Upper lobe of left lung (tissue), 6 donors: Measurements from ENCODE around the gene CFAP299. TPM values are rescaled to one million over a fixed set of nuclear protein-coding genes. Genes with fewer than 3 reads are reported as not detected.
"Not testable (repeated sequence)": the region's sequence is repeated elsewhere in the genome, so short reads cannot be mapped to it uniquely, and the experiment has no call there.

Experiments used
- ATAC-seq, 2 donors: fragments of 200-7000 bp; cut with Tn5 transposase; one replicate each; pipeline ENCODE4 v1.9.1; 2022; ENCODE audit warnings: mild to moderate bottlenecking in 2 of 2, moderate library complexity in 2 of 2; ENCODE audit not compliant: low FRiP score in 2 of 2
- DNase-seq, 2 donors: peaks; one replicate each; pipeline ENCODE4 v3.0.0-alpha.2; 2019 to 2020
- H3K27ac ChIP-seq, 4 donors: fragments of 200-600 bp; sonication (generic); one replicate each; pipeline ENCODE4 v1.5.1; 2016 to 2019
- H3K27me3 ChIP-seq, 4 donors: fragments of 200-600 bp; sonication (generic); one replicate each; pipeline ENCODE4 v1.5.1; 2017 to 2019
- H3K36me3 ChIP-seq, 4 donors: fragments of 200-600 bp; sonication (generic); one replicate each; pipeline ENCODE4 v1.5.1; 2016 to 2019
- H3K4me1 ChIP-seq, 4 donors: fragments of 200-600 bp; sonication (generic); one replicate each; pipeline ENCODE4 v1.5.1; 2018 to 2019
- H3K4me3 ChIP-seq, 4 donors: fragments of 200-600 bp; sonication (generic); one replicate each; pipeline ENCODE4 v1.5.1; 2017 to 2019; ENCODE audit warnings: mild to moderate bottlenecking in 2 of 4, moderate library complexity in 1 of 4
- H3K9me3 ChIP-seq, 4 donors: fragments of 200-600 bp; sonication (generic); one replicate each; pipeline ENCODE4 v1.5.1; 2018 to 2019
- CTCF ChIP-seq, 6 experiments: fragments of 450-650 bp in 4 of 6; fragments of 200-600 bp in 2 of 6; sonication (generic) in 2 of 6; IDR thresholded peaks; one replicate each; pipeline ENCODE4 v1.5.1; 2016 to 2019; ENCODE audit warnings: antibody characterized with exemption in 6 of 6
- EP300 ChIP-seq, 4 donors: sonication (generic); formaldehyde crosslinking; IDR thresholded peaks; one replicate each; pipeline ENCODE4 v1.5.1; 2017; ENCODE audit warnings: antibody characterized with exemption in 4 of 4, control low read depth in 2 of 4
- POLR2A ChIP-seq, 4 donors: fragments of 450-650 bp; IDR thresholded peaks; one replicate each; pipeline ENCODE4 v1.5.1; 2016 to 2017; ENCODE audit warnings: antibody characterized with exemption in 4 of 4, mild to moderate bottlenecking in 2 of 4
- POLR2AphosphoS5 ChIP-seq, 2 donors: sonication (generic); formaldehyde crosslinking; IDR thresholded peaks; one replicate each; pipeline ENCODE4 v1.5.1; 2017; ENCODE audit warnings: antibody characterized with exemption in 2 of 2
- WGBS, 2 donors: methylation state at CpG; one replicate each; pipeline ENCODE4 v1.1.5; 2017 to 2018; 5-methylcytosine and 5-hydroxymethylcytosine counted together
- total RNA-seq, 6 donors: library from RNA; depleted of rRNA in 4 of 6; stranded (reverse); fragments of >200 nt in 4 of 6; gene quantifications; one replicate each; pipeline versions ENCODE4 v1.1.0 to v1.2.1, GENCODE V29; 2016 to 2021
- donor health status: DM: no; HTN: no; CAD: no; lungs with moderate emphysema.
- donor health status: DM: no; HTN: yes; CAD: no; lungs with severe emphysema.

Gene CFAP299
- total RNA-seq, 6 donors from 2014 or later = 0.46 to 31.6 (median 3.9) TPM

GRCh38 chr4:80619070-80619674 is 283.6 kb downstream of the CFAP299 start:
- Histone ChIP-seq H3K27ac (no peak overlapping the region), H3K4me1 (no peaks in the 10 kb centered on the region), H3K36me3 (no peaks in the 10 kb centered on the region), H3K9me3 (peaks cover 0 to 4% (median 0%) of the 10 kb centered on the region in 4 donors), H3K4me3 (no peak overlapping the region), H3K27me3 (no peaks in the 10 kb centered on the region)
- 26 to 30% methylated on average over 1 of the region's 1 CpG for WGBS, 2 donors
- DNase-seq (no peak), ATAC-seq (no peak)
- no peak for TF ChIP-seq POLR2A (IDR thresholded peaks at IDR 0.05)
- peak in 2 of 6 experiments; percentile 11 to 15 for TF ChIP-seq CTCF (IDR thresholded peaks at IDR 0.05)

- H3K4me3 ChIP-seq = no peak overlapping the region
- no peaks in the 10 kb centered on the region for H3K27me3 ChIP-seq
- no peaks in the 10 kb centered on the region for H3K36me3 ChIP-seq
- H3K4me1 ChIP-seq = no peaks in the 10 kb centered on the region
- WGBS, 2 donors = 68 to 100% methylated on average over 1 of the region's 1 CpG
- H3K27ac ChIP-seq = no peak overlapping the region
- DNase-seq (no peak), ATAC-seq (no peak)
- H3K9me3 ChIP-seq = peaks cover 0 to 5% (median 1%) of the 10 kb centered on the region in 4 donors
- TF ChIP-seq CTCF (IDR thresholded peaks at IDR 0.05) = no peak
- no peak for TF ChIP-seq EP300 (IDR thresholded peaks at IDR 0.05)
- TF ChIP-seq POLR2AphosphoS5 (IDR thresholded peaks at IDR 0.05) = no peak
- no peak for TF ChIP-seq POLR2A (IDR thresholded peaks at IDR 0.05)
Measured at GRCh38 chr4:80631861-80632260, 296.3 kb downstream of the CFAP299 start.

- Histone ChIP-seq H3K27ac (no peak overlapping the region), H3K27me3 (no peaks in the 10 kb centered on the region), H3K36me3 (no peaks in the 10 kb centered on the region), H3K9me3 (no peaks in the 10 kb centered on the region), H3K4me1 (no peaks in the 10 kb centered on the region), H3K4me3 (no peak overlapping the region)
- 82 to 92% methylated on average over 2 of the region's 2 CpGs for WGBS, 2 donors
- TF ChIP-seq POLR2AphosphoS5 (IDR thresholded peaks at IDR 0.05) (no peak), EP300 (IDR thresholded peaks at IDR 0.05) (no peak), CTCF (IDR thresholded peaks at IDR 0.05) (no peak), POLR2A (IDR thresholded peaks at IDR 0.05) (no peak)
- no peak for DNase-seq
- ATAC-seq = no peak
Measured at GRCh38 chr4:80637190-80637589, 301.7 kb downstream of the CFAP299 start.

- TF ChIP-seq EP300 (IDR thresholded peaks at IDR 0.05) (no peak), CTCF (IDR thresholded peaks at IDR 0.05) (no peak)
- no peak overlapping the region for H3K27ac ChIP-seq
- H3K27me3 ChIP-seq = no peaks in the 10 kb centered on the region
- H3K9me3 ChIP-seq = no peaks in the 10 kb centered on the region
- no peaks in the 10 kb centered on the region for H3K4me1 ChIP-seq
- H3K36me3 ChIP-seq = no peaks in the 10 kb centered on the region
- DNase-seq (no peak), ATAC-seq (no peak)
- 74 to 77% methylated on average over 2 of the region's 2 CpGs for WGBS, 2 donors
- no peak overlapping the region for H3K4me3 ChIP-seq
Measured at GRCh38 chr4:80646061-80646460, 310.5 kb downstream of the CFAP299 start.

- 42 to 54% methylated on average over 2 of the region's 2 CpGs for WGBS, 2 donors
- H3K27ac ChIP-seq = no peak overlapping the region
- no peaks in the 10 kb centered on the region for H3K36me3 ChIP-seq
- peaks cover 0 to 6% (median 2%) of the 10 kb centered on the region in 4 donors for H3K9me3 ChIP-seq
- H3K4me1 ChIP-seq = no peaks in the 10 kb centered on the region
- H3K4me3 ChIP-seq = no peak overlapping the region
- no peak for TF ChIP-seq EP300 (IDR thresholded peaks at IDR 0.05)
- TF ChIP-seq POLR2AphosphoS5 (IDR thresholded peaks at IDR 0.05) = no peak
- TF ChIP-seq POLR2A (IDR thresholded peaks at IDR 0.05) = no peak
- no peak for TF ChIP-seq CTCF (IDR thresholded peaks at IDR 0.05)
- ATAC-seq (no peak), DNase-seq (no peak)
- H3K27me3 ChIP-seq = no peaks in the 10 kb centered on the region
Measured at GRCh38 chr4:80655662-80656061, 320.1 kb downstream of the CFAP299 start.

GRCh38 chr4:80670118-80670517 is 334.6 kb downstream of the CFAP299 start:
- H3K9me3 ChIP-seq, H3K4me3 ChIP-seq, H3K27ac ChIP-seq, H3K27me3 ChIP-seq, ATAC-seq, H3K4me1 ChIP-seq, DNase-seq, H3K36me3 ChIP-seq: not testable (repeated sequence)
- WGBS, 2 donors = 94 to 100% methylated on average over 3 of the region's 3 CpGs
